PC-3 (cell line): ENCODE measurements around the gene SYNE1.
A peak's percentile ranks its signal among the peaks of the same experiment; 100 is the strongest.

Experiments
- EZH2 ChIP-seq: fragments of 300-600 bp; sonication (generic); IDR thresholded peaks from one replicate; pipeline ENCODE4 v1.6.1; 2017; ENCODE audit warnings: antibody characterized with exemption, mild to moderate bottlenecking, low read length; ENCODE audit not compliant: unreplicated experiment
- EZH2phosphoT487 ChIP-seq: fragments of 300-600 bp; sonication (generic); IDR thresholded peaks from 2 replicates; pipeline ENCODE4 v1.6.1; 2018; ENCODE audit warnings: mild to moderate bottlenecking, antibody characterized with exemption, low read length, borderline replicate concordance
- TF ChIP-seq, protein P1 (sequence below): fragments of 300-600 bp; sonication (generic); conservative IDR thresholded peaks from 2 replicates; pipeline ENCODE4 v1.5.1; 2017; ENCODE audit warnings: antibody characterized with exemption, low read depth, mild to moderate bottlenecking, low read length

DNA sequence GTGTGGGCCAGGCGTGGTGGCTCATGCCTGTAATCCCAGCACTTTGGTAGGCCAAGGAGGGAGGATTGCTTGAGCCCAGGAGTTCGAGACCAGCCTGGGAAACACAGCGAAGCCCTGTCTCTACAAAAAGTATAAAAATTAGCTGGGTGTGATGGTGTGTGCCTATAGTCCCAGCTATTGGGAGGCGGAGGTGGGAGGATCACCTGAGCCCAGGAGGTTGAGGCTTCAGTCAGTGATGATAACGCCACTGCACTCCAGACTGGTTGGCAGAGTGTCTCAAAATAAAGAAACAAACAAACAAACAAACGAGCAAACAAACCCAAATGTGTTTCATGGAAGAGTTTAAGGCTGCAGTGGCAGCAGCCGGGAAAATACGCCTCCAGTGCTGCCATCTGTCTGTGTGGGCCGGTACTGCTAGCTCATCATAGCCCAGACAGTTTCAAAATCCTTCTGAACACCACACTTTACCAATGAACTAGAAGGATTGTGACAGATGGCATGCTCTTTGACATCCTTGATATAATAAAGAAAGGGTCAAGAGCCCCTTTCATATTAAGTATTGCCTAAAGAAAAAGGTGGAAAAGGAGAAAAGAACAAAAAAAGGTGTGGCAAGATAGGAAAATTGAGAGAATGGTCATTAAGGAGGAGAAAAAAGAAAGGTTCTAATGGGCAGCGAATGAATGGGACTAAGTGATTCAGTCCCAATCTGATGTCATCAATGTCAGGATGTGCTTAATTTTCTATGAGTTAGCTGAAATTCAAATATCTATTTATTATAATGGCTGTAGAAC is 298.6 kb downstream of the SYNE1 start:
- TF ChIP-seq, protein P1, sequence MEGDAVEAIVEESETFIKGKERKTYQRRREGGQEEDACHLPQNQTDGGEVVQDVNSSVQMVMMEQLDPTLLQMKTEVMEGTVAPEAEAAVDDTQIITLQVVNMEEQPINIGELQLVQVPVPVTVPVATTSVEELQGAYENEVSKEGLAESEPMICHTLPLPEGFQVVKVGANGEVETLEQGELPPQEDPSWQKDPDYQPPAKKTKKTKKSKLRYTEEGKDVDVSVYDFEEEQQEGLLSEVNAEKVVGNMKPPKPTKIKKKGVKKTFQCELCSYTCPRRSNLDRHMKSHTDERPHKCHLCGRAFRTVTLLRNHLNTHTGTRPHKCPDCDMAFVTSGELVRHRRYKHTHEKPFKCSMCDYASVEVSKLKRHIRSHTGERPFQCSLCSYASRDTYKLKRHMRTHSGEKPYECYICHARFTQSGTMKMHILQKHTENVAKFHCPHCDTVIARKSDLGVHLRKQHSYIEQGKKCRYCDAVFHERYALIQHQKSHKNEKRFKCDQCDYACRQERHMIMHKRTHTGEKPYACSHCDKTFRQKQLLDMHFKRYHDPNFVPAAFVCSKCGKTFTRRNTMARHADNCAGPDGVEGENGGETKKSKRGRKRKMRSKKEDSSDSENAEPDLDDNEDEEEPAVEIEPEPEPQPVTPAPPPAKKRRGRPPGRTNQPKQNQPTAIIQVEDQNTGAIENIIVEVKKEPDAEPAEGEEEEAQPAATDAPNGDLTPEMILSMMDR, result peak; percentile 78
- TF ChIP-seq EZH2phosphoT487, result no peak
- no peak for TF ChIP-seq EZH2
